Esophagus muscularis mucosa (tissue), 3 donors: ENCODE measurements around the gene PIK3C2G.

Source experiments
- POLR2A ChIP-seq: fragments of 450-650 bp; IDR thresholded peaks from one replicate; pipeline ENCODE4 v1.6.1; 2017; ENCODE audit warnings: antibody characterized with exemption, moderate library complexity, mild to moderate bottlenecking, low read depth
- POLR2AphosphoS5 ChIP-seq, 2 donors: sonication (generic); formaldehyde crosslinking; IDR thresholded peaks; one replicate each; pipeline ENCODE4 v1.6.1; 2017; ENCODE audit warnings: antibody characterized with exemption in 2 of 2
- TF ChIP-seq, protein P1 (sequence below), 3 experiments: fragments of 200-600 bp in 2 of 3; fragments of 450-650 bp in 1 of 3; sonication (generic) in 2 of 3; IDR thresholded peaks; one replicate each; pipeline ENCODE4 v1.5.1; 2017 to 2019; ENCODE audit warnings: antibody characterized with exemption in 3 of 3, mild to moderate bottlenecking in 2 of 3, moderate library complexity in 1 of 3

- no peak for TF ChIP-seq POLR2AphosphoS5 (IDR thresholded peaks at IDR 0.05)
- TF ChIP-seq POLR2A: no peak
- TF ChIP-seq, protein P1, sequence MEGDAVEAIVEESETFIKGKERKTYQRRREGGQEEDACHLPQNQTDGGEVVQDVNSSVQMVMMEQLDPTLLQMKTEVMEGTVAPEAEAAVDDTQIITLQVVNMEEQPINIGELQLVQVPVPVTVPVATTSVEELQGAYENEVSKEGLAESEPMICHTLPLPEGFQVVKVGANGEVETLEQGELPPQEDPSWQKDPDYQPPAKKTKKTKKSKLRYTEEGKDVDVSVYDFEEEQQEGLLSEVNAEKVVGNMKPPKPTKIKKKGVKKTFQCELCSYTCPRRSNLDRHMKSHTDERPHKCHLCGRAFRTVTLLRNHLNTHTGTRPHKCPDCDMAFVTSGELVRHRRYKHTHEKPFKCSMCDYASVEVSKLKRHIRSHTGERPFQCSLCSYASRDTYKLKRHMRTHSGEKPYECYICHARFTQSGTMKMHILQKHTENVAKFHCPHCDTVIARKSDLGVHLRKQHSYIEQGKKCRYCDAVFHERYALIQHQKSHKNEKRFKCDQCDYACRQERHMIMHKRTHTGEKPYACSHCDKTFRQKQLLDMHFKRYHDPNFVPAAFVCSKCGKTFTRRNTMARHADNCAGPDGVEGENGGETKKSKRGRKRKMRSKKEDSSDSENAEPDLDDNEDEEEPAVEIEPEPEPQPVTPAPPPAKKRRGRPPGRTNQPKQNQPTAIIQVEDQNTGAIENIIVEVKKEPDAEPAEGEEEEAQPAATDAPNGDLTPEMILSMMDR (IDR thresholded peaks at IDR 0.05): no peak
Measured at GRCh38 chr12:18586581-18586980, 325.3 kb downstream of the PIK3C2G start.
